GM12875 (cell line): ENCODE measurements around the gene IGSF3.

ENCODE experiments used
- H3K4me3 ChIP-seq: one replicate; pipeline ENCODE4 v1.5.1; 2011; ENCODE audit warnings: low read depth, low read length, control low read depth
- CTCF ChIP-seq: IDR thresholded peaks from 2 replicates; pipeline ENCODE4 v1.5.1; 2011; ENCODE audit warnings: low read depth, mild to moderate bottlenecking, control low read depth, inconsistent platforms, low read length, moderate library complexity, borderline replicate concordance; ENCODE audit not compliant: insufficient read depth

Gene IGSF3

DNA sequence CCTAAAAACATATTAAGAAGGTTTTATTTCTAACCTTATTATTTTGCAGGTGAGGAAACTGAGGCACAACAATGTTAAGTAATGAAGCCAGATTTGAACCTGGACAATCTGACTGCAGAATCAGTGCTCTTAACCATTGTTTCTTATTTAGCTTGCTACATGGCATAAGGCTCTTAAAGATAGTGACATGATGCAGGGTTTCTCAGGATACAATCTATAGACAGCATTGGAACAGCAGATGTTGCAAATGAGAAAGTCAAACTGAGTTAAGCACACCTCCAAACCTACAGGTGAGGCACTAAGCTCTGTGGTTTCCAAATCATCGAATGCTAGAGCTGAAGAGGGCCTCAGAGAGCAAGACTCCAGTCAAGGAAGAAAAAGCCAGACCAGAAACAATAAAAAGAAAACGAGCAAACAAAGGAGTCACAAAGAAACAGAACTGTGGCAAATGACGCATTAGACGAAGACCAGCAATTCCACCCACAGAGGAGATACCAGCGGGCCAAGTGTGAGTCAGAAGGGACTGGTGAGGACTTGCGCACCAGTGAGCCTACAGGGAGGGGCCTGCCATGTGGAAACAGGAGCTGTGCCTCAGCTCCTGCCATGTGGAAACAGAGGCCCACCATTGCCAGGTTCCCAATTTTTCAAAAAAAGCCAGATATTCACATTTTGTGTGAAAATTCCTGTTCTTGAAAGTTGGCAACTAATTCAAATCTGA lies 111.1 kb downstream of the IGSF3 start:
- H3K4me3 ChIP-seq: peak overlapping the region; percentile 26

DNA sequence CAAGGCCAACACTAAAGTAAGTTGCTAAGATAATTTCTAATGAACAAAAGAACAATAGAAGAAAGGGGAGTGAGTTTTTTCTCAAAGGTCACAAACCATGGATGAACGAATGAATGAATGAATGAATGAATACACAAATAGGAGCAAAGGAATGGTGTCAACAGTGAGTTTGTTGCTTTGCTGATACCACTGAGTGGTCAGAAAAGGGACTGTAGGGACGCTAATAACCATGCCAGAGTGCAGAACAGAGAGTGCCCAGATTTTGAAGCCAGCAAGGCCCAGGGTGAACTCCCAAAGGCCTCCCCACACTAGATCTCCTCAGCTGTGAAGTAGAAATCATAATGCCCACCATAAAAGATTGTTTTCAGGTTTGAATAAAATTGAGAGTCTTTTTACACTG lies 112.6 kb downstream of the IGSF3 start:
- TF ChIP-seq CTCF: no peak
- H3K4me3 ChIP-seq: no peak overlapping the region

More for the DNA sequence above, 111.1 kb downstream of the IGSF3 start:
- 0 out of 2 replicates have a peak, but pooled peaks have one; percentile 11 for TF ChIP-seq CTCF

DNA sequence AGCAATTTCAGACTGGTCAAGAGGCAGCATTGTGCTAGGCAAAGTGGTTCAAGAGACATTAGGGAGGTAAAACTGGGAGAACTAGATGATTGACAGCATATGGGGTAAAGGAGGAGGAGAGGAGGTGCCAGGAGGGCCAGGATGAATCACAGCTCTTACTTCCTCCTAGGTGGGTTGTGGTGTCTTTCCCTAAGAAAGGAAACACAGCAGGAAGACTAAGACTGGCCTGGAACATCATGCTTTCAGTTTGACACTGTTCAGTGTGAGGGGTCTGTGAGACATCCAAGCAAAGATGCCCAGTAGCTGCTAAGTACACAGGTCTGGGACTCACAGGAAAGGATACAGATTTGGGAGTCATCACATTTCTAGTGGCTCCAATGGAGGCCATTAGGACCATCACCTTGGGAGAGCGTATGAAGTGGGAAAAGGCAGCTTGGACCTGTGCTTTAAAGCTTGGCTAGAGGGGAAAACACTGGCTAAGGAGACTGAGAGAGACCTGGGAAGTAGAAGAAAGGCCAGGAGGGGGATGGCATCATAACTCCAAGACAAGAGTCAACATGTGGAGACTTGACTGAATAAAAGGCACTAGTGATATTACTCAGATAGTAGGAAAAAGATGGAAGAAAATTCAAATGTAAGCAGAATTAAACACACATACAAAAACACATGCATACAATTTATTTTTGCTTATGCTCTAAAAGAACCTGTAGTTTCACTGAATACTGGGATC lies 114.0 kb downstream of the IGSF3 start:
- TF ChIP-seq CTCF: no peak
- H3K4me3 ChIP-seq: no peak overlapping the region

GRCh38 chr1:116546354-116546977 lies 121.1 kb downstream of the IGSF3 start:
- TF ChIP-seq CTCF: no peak
- H3K4me3 ChIP-seq: no peak overlapping the region

DNA sequence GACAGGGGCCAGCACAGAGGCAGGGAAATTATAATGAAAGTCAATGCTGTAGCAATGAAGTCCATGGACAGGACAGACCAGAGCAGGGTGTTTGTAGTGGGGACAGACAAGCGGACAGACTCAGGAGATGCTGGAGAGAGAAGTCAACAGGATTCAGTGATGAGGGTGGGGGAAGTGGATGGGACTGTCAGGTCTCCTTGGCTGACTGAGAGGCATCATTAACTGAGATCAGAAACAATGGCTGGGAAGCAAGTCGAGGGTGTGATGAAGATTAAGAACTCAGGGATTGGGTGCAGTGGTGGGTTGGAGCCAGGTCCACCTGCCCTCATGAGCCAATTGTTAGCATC lies 122.2 kb downstream of the IGSF3 start:
- TF ChIP-seq CTCF: no peak
- H3K4me3 ChIP-seq: no peak overlapping the region

DNA sequence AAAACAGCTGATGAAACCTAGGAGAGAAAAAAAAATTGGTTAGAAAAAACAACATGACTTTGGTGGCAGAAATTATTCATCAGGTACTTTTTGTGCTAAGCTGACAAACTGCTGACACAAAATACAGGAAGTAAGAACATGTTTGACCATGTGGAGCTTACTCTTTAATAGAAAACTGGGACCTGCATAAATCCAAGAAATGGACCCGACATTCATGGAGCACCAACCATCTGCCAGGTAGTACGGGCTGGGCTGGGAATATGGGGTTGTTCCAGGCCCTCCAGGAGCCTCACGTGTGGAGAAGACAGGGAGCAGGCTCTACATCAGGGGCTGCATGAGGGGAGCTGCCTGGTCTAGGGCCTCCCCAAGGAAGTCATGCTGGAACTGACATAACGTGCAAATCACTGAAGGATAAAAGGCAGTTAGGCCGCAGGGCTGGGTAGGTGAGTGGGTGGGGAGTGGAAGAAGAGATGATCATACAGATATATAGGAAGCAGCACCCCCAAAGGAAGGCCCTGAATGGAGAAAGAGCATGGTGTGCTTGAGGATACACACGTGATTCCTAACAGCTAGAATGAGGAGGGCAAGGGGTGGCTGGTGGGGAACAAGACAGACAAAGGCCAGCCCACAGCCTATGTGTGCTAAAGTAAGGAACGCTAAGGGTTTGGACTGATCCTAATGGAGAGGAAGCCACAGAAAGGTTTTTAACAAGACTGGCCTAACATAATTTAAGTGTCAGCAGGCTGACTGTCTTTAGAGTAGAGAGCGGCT lies 122.8 kb downstream of the IGSF3 start:
- H3K4me3 ChIP-seq: no peak overlapping the region
- TF ChIP-seq CTCF: no peak
